Measurements from ENCODE around the gene MEG3.
A peak's percentile ranks its signal among the peaks of the same experiment; 100 is the strongest.

MEG3 gene

GRCh38 chr14:100898935-100899883 is 73.3 kb downstream of the MEG3 start:
- H3K9me2 ChIP-seq (replicated peaks; ENCODE audit: low read depth, low read length): no peaks in the 10 kb centered on the region
- H3F3A ChIP-seq (ENCODE audit: low read depth): no peaks in the 10 kb centered on the region
- no peak overlapping the region for H2AFZ ChIP-seq (ENCODE audit: low read length)
- no peaks in the 10 kb centered on the region for H3K4me1 ChIP-seq (ENCODE audit: insufficient read depth, low read length, poor library complexity, severe bottlenecking)
- no peaks in the 10 kb centered on the region for H3K27me3 ChIP-seq (ENCODE audit: insufficient read depth, low read length, poor library complexity, severe bottlenecking)
- H3K9me3 ChIP-seq (ENCODE audit: insufficient read depth, low read depth, low read length): no peaks in the 10 kb centered on the region
- no peak overlapping the region for H3K4me2 ChIP-seq (ENCODE audit: low read depth, low read length, poor library complexity, severe bottlenecking)
- H3K4me3 ChIP-seq (ENCODE audit: low read length, poor library complexity, severe bottlenecking): no peak overlapping the region
- no peaks in the 10 kb centered on the region for H4K20me1 ChIP-seq (ENCODE audit: insufficient read depth, low read length, poor library complexity, severe bottlenecking)
- H3K9ac ChIP-seq (ENCODE audit: low read depth, low read length, poor library complexity, severe bottlenecking): no peak overlapping the region
- no peaks in the 10 kb centered on the region for H3K36me3 ChIP-seq (ENCODE audit: insufficient read depth, low read length)
- TF ChIP-seq CTCF (conservative IDR thresholded peaks at IDR 0.05; ENCODE audit: low read length) (no peak), EZH2phosphoT487 (IDR thresholded peaks at IDR 0.05; ENCODE audit: borderline replicate concordance) (no peak)
- no peaks in the 10 kb centered on the region for H3K79me2 ChIP-seq (ENCODE audit: insufficient read depth, low read length)

- Histone ChIP-seq H3K27me3 (ENCODE audit: insufficient read depth, low read length, poor library complexity, severe bottlenecking) (no peaks in the 10 kb centered on the region), H3K79me2 (ENCODE audit: insufficient read depth, low read length) (no peaks in the 10 kb centered on the region), H4K20me1 (ENCODE audit: insufficient read depth, low read length, poor library complexity, severe bottlenecking) (no peaks in the 10 kb centered on the region), H3K4me2 (ENCODE audit: low read depth, low read length, poor library complexity, severe bottlenecking) (no peak overlapping the region), H3K9me3 (ENCODE audit: insufficient read depth, low read depth, low read length) (no peaks in the 10 kb centered on the region), H3F3A (ENCODE audit: low read depth) (no peaks in the 10 kb centered on the region), H3K4me1 (ENCODE audit: insufficient read depth, low read length, poor library complexity, severe bottlenecking) (no peaks in the 10 kb centered on the region), H2AFZ (ENCODE audit: low read length) (no peak overlapping the region), H3K36me3 (ENCODE audit: insufficient read depth, low read length) (no peaks in the 10 kb centered on the region), H3K9me2 (replicated peaks; ENCODE audit: low read depth, low read length) (no peaks in the 10 kb centered on the region), H3K9ac (ENCODE audit: low read depth, low read length, poor library complexity, severe bottlenecking) (no peak overlapping the region), H3K4me3 (ENCODE audit: low read length, poor library complexity, severe bottlenecking) (no peak overlapping the region)
- no peak for TF ChIP-seq CTCF (conservative IDR thresholded peaks at IDR 0.05; ENCODE audit: low read length)
- no peak for TF ChIP-seq EZH2phosphoT487 (IDR thresholded peaks at IDR 0.05; ENCODE audit: borderline replicate concordance)
These were observed 74.2 kb downstream of the MEG3 start for GRCh38 chr14:100899884-100900771.

- H3K4me1 ChIP-seq (ENCODE audit: insufficient read depth, low read length, poor library complexity, severe bottlenecking): no peaks in the 10 kb centered on the region
- no peak overlapping the region for H3K4me2 ChIP-seq (ENCODE audit: low read depth, low read length, poor library complexity, severe bottlenecking)
- H3K4me3 ChIP-seq (ENCODE audit: low read length, poor library complexity, severe bottlenecking): no peak overlapping the region
These were observed 75.0 kb downstream of the MEG3 start for GRCh38 chr14:100900837-100901390.

More at GRCh38 chr14:100900837-100901390, 75.0 kb downstream of the MEG3 start:
- no peaks in the 10 kb centered on the region for H4K20me1 ChIP-seq (ENCODE audit: insufficient read depth, low read length, poor library complexity, severe bottlenecking)
- no peak for TF ChIP-seq EZH2phosphoT487 (IDR thresholded peaks at IDR 0.05; ENCODE audit: borderline replicate concordance)
- peak; percentile 73 for TF ChIP-seq CTCF (conservative IDR thresholded peaks at IDR 0.05; ENCODE audit: low read length)
- H3K79me2 ChIP-seq (ENCODE audit: insufficient read depth, low read length): no peaks in the 10 kb centered on the region
- H3K36me3 ChIP-seq (ENCODE audit: insufficient read depth, low read length): no peaks in the 10 kb centered on the region
- no peaks in the 10 kb centered on the region for H3K9me2 ChIP-seq (replicated peaks; ENCODE audit: low read depth, low read length)
- H3F3A ChIP-seq (ENCODE audit: low read depth): no peaks in the 10 kb centered on the region
- H3K27me3 ChIP-seq (ENCODE audit: insufficient read depth, low read length, poor library complexity, severe bottlenecking): no peaks in the 10 kb centered on the region
- no peaks in the 10 kb centered on the region for H3K9me3 ChIP-seq (ENCODE audit: insufficient read depth, low read depth, low read length)
- H2AFZ ChIP-seq (ENCODE audit: low read length): no peak overlapping the region
- H3K9ac ChIP-seq (ENCODE audit: low read depth, low read length, poor library complexity, severe bottlenecking): no peak overlapping the region

Data from Loucy (cell line).